K562 (cell line): ENCODE measurements around the gene PMEPA1. TPM values are rescaled to one million over a fixed set of nuclear protein-coding genes. Genes with fewer than 3 reads are reported as not detected.

ENCODE experiments used
- ATAC-seq: fragments of 200-7000 bp; cut with Tn5 transposase; 3 replicates; pipeline ENCODE4 v1.9.1; 2020; ENCODE audit warnings: moderate library complexity
- BruUV-seq: library from RNA; stranded (reverse); fragments of 400-500 nt; replicated peaks from 2 replicates; lab custom pipeline; 2021; lab: Mats Ljungman, UMichigan
- CTCF ChIA-PET: fragments of 300-600 bp; formaldehyde crosslinking; extraction: SDS; loops from one replicate; lab custom pipeline; 2021; ENCODE audit warnings: low intra/inter-chr PET ratio; lab: Yijun Ruan, JAX
- POLR2A ChIA-PET: fragments of 300-600, 350-650 bp; sonication (Branson Sonifier 250); formaldehyde crosslinking; extraction: SDS; loops from one replicate; lab custom pipeline; 2021; ENCODE audit warnings: antibody characterized with exemption, inconsistent platforms; lab: Yijun Ruan, JAX
- DNase-seq, 4 experiments: peaks; one replicate each; pipeline versions ENCODE4 v3.0.0 to v3.0.0-alpha.2; 2011 to 2018; ENCODE audit warnings: low spot score in 3 of 4, mixed read lengths in 3 of 4; ENCODE audit errors: extremely low read depth in 1 of 4
- FAIRE-seq: peaks from 2 replicates; lab custom pipeline; 2011; peaks lifted over from hg19 to GRCh38; lab: Jason Lieb, UNC
- H2AFZ ChIP-seq: 2 replicates; pipeline ENCODE4 v1.6.0; 2011; ENCODE audit warnings: low read depth, low read length, control low read depth, inconsistent platforms
- H3K27ac ChIP-seq: fragments of 200-600 bp; 3 replicates; pipeline ENCODE4 v1.8.0; 2011; ENCODE audit warnings: low read depth, mild to moderate bottlenecking, control low read depth, inconsistent platforms, low read length, moderate library complexity, mixed read lengths; ENCODE audit errors: extremely low read depth
- H3K27me3 ChIP-seq, 2 experiments: fragments of 300-600 bp in 1 of 2; 2 replicates in 1 of 2; 3 replicates in 1 of 2; pipeline versions ENCODE4 v1.6.0 to v1.8.0; 2011; ENCODE audit warnings: inconsistent platforms in 2 of 2, low read length in 2 of 2, mild to moderate bottlenecking in 1 of 2, mixed read lengths in 1 of 2, moderate library complexity in 1 of 2; ENCODE audit not compliant: control insufficient read depth in 2 of 2, insufficient read depth in 2 of 2
- H3K36me3 ChIP-seq: fragments of 300-600 bp; 3 replicates; pipeline ENCODE4 v1.8.0; 2011; ENCODE audit warnings: mild to moderate bottlenecking, low read length, inconsistent platforms; ENCODE audit not compliant: control insufficient read depth, insufficient read depth
- H3K4me1 ChIP-seq, 2 experiments: fragments of 200-600 bp in 1 of 2; replicated peaks in 1 of 2; 2 replicates in 1 of 2; 3 replicates in 1 of 2; pipeline versions ENCODE4 v1.5.1 to v1.8.0; 2011; ENCODE audit warnings: inconsistent platforms in 2 of 2, low read length in 2 of 2, mild to moderate bottlenecking in 1 of 2, mixed read lengths in 1 of 2, moderate library complexity in 1 of 2; ENCODE audit not compliant: control insufficient read depth in 2 of 2, insufficient read depth in 2 of 2
- H3K4me2 ChIP-seq: 2 replicates; pipeline ENCODE4 v1.6.1; 2011; ENCODE audit warnings: low read length, control low read depth, inconsistent platforms, mixed read lengths; ENCODE audit not compliant: insufficient read depth
- H3K4me3 ChIP-seq: fragments of 200-600 bp; sonication (generic), shearing (Covaris generic); 2 replicates; pipeline ENCODE4 v1.5.1; 2016; ENCODE audit warnings: control low read depth, inconsistent platforms
- H3K79me2 ChIP-seq: fragments of 200-600 bp; 3 replicates; pipeline ENCODE4 v1.8.0; 2011; ENCODE audit warnings: low read length, inconsistent platforms; ENCODE audit not compliant: control insufficient read depth, insufficient read depth
- H3K9ac ChIP-seq, 2 experiments: 2 replicates each; pipeline versions ENCODE4 v1.6.0 to v1.6.1; 2011; ENCODE audit warnings: low read depth in 2 of 2, low read length in 2 of 2, control low read depth in 1 of 2, inconsistent platforms in 1 of 2, mild to moderate bottlenecking in 1 of 2, mixed read lengths in 1 of 2; ENCODE audit not compliant: insufficient read depth in 1 of 2
- H3K9me1 ChIP-seq: one replicate; pipeline ENCODE4 v1.6.0; 2011; ENCODE audit warnings: inconsistent platforms, mild to moderate bottlenecking, low read length, moderate library complexity; ENCODE audit not compliant: control insufficient read depth, insufficient read depth
- H3K9me3 ChIP-seq: replicated peaks from 2 replicates; pipeline ENCODE4 v1.5.1; 2011; ENCODE audit warnings: low read depth, low read length, inconsistent platforms; ENCODE audit not compliant: control insufficient read depth, insufficient read depth
- H4K20me1 ChIP-seq: replicated peaks from 2 replicates; pipeline ENCODE4 v1.6.1; 2011; ENCODE audit warnings: low read length, inconsistent platforms, mixed read lengths; ENCODE audit not compliant: control insufficient read depth, insufficient read depth
- CBX3 ChIP-seq, 2 experiments: IDR thresholded peaks; 1 replicate in 1 of 2; 2 replicates in 1 of 2; pipeline ENCODE4 v1.6.1; 2012; ENCODE audit warnings: inconsistent platforms in 2 of 2, low read length in 2 of 2, borderline replicate concordance in 1 of 2, control low read depth in 1 of 2
- CEBPB ChIP-seq: fragments of 450-650 bp; IDR thresholded peaks from 2 replicates; pipeline ENCODE4 v1.6.1; 2016; ENCODE audit warnings: missing genetic modification characterization, missing compliant biosample characterization
- FOXJ3 ChIP-seq: sonication (generic); formaldehyde crosslinking; IDR thresholded peaks from 2 replicates; pipeline ENCODE4 v1.4.0; 2020; ENCODE audit warnings: mild to moderate bottlenecking, missing genetic modification reagents
- HMGN3 ChIP-seq: IDR thresholded peaks from 2 replicates; pipeline ENCODE4 v1.6.1; 2011; ENCODE audit warnings: borderline replicate concordance, low read depth, mild to moderate bottlenecking, mixed read lengths, low read length; ENCODE audit not compliant: insufficient read length; ENCODE audit errors: extremely low read depth
- ILF3 ChIP-seq: fragments of 450-650 bp; IDR thresholded peaks from 2 replicates; pipeline ENCODE4 v1.6.1; 2018; ENCODE audit warnings: antibody characterized with exemption, mild to moderate bottlenecking, moderate library complexity, borderline replicate concordance
- MBD1 ChIP-seq: fragments of 250-450 bp; sonication (Bioruptor Pico); IDR thresholded peaks from 2 replicates; pipeline ENCODE4 v1.8.0; 2022; ENCODE audit warnings: inconsistent platforms
- NR3C1 ChIP-seq: sonication (generic); formaldehyde crosslinking; IDR thresholded peaks from 2 replicates; pipeline ENCODE4 v1.8.1; 2022; ENCODE audit warnings: missing genetic modification reagents
- STAT5A ChIP-seq: IDR thresholded peaks from 2 replicates; pipeline ENCODE4 v1.6.1; 2012; ENCODE audit warnings: low read length, inconsistent platforms, borderline replicate concordance
- ZBTB1 ChIP-seq: sonication (generic); formaldehyde crosslinking; IDR thresholded peaks from 2 replicates; pipeline ENCODE4 v1.8.1; 2023; ENCODE audit warnings: missing genetic modification reagents, low read depth, mild to moderate bottlenecking, borderline replicate concordance
- ZFP1 ChIP-seq: fragments of 450-650 bp; formaldehyde crosslinking; IDR thresholded peaks from 2 replicates; pipeline ENCODE4 v1.4.0; 2020; ENCODE audit warnings: mild to moderate bottlenecking, mixed read lengths
- ZNF133 ChIP-seq: fragments of 250-450 bp; sonication (Bioruptor Pico); IDR thresholded peaks from 2 replicates; pipeline ENCODE4 v1.4.0; 2020; ENCODE audit warnings: mild to moderate bottlenecking
- WGBS: fragments of 100-300 bp; shearing (Covaris generic); methylation state at CpG from one replicate; pipeline ENCODE4 v1.1.6; 2016; ENCODE audit warnings: low coverage, mixed read lengths; ENCODE audit not compliant: insufficient coverage; ENCODE audit errors: missing lambda C conversion rate; 5-methylcytosine and 5-hydroxymethylcytosine counted together
- in situ Hi-C: fragments of 300-500 bp; cut with MboI; formaldehyde crosslinking; loops from 4 replicates; pipeline ENCODE4 v1.15.0; 2018; ENCODE audit warnings: inconsistent platforms, mixed read lengths
- intact Hi-C: fragments of 100-400 bp; cut with micrococcal nuclease; formaldehyde crosslinking; loops from 2 replicates; pipeline ENCODE4 v1.14.2; 2022
- polyA plus RNA-seq, 8 experiments: library from polyadenylated mRNA; depleted of rRNA in 4 of 8; stranded (reverse) in 5 of 8; unstranded in 3 of 8; fragments of >200 nt; fragmentation: Nextera tagmentation in 2 of 8; fragmentation: Illumina TruSeq in 1 of 8; extraction: Ambion mirVana in 2 of 8; extraction: Trizol in 1 of 8; gene quantifications; 2 replicates each; pipeline versions ENCODE4 v1.2.1 to v1.2.3, GENCODE V29; 2011 to 2014; ENCODE audit warnings: inconsistent platforms in 1 of 8, missing spikeins in 1 of 8
- total RNA-seq, 7 experiments: library from RNA; depleted of rRNA in 6 of 7; stranded (reverse); fragments of >200 nt in 6 of 7; fragmentation: Illumina TruSeq in 2 of 7; extraction: Trizol in 2 of 7; gene quantifications; 2 replicates each; pipeline versions ENCODE4 v1.2.1 to v1.2.3, GENCODE V29; 2011 to 2021; ENCODE audit warnings: low replicate concordance in 1 of 7

Gene PMEPA1
- total and polyA plus RNA-seq, 9 of the 15 experiments (the other 6 are each of a cell fraction or from before 2014, with no cell fraction given) = 0.16 TPM; not detected in 8

DNA sequence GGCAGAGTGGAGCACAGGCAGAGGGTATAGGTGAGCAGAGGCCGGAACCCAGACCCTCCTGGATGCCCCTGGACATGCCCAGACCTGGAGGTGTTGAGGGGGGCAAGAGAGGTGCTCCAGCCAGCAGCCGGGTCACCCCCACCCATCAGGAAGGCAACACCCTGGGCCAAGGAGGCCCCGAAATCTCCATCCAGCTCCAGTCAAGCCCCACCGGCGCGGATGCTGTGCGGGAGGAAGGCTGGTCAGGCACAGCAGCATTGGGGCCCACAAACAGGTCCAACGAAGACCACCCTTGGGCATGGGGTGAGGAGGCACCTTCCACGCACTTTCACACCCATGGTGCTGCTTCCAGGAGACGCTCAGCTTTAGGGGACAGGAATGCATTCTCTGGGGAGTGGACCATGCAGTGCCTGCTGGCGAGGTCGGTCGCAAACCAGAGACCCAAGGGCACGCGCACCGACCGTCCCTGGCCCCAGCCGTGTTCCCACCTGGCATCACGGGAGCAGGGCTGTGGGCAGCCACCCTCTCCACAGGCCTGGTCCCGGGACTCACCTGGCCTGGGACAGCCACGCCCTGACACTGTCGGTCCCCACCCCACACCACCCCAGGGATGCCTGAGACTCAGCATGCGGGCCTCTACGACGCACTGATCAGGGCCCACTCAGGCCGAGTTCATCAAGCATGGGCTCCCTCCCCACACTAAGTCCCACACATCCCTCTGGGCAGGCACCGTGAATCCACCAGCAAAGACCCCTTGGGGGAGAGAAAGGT lies 45.9 kb downstream of the PMEPA1 start:
- TF ChIP-seq NR3C1 (CRISPR knock-in tag) (no peak), ZFP1 (CRISPR knock-in tag) (no peak), HMGN3 (no peak), STAT5A (no peak)
- TF ChIP-seq, all 486 proteins: peak for 0

DNA sequence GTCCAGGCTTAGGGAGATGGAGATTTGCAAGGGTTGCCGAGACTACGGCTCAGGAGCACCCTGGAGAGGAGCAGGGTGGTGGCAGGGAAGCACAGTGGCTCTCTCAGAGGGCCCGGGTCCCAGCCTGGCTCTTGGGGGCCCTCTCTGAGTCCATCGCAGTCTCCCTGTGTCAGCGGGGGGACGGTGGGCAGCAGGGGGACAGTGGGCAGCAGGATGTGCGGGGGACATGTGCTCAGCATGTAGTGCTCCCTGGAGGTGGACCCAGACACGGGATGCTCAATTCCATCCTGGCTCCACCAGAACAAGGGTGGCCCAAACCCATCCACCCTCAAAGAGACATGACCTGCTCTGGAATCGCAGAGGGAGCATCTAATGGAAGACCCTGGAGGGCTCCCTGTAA lies 46.6 kb downstream of the PMEPA1 start:
- no peak for FAIRE-seq
- DNase-seq = no peak

More for the DNA sequence above, 45.9 kb downstream of the PMEPA1 start:
- Histone ChIP-seq H3K27ac (no peak overlapping the region), H3K4me1 (peaks cover 0 to 1% of the 10 kb centered on the region in 2 experiments; a peak in 1 of 5 replicates), H3K9me3 (no peaks in the 10 kb centered on the region), H3K9me1 (no peaks in the 10 kb centered on the region), H3K36me3 (no peaks in the 10 kb centered on the region), H4K20me1 (peaks cover 5% of the 10 kb centered on the region; the same call in 1 of the 2 replicates), H3K79me2 (no peaks in the 10 kb centered on the region), H3K4me2 (no peak overlapping the region), H3K9ac (no peak overlapping the region), H3K4me3 (no peak overlapping the region), H2AFZ (no peak overlapping the region), H3K27me3 (peaks cover 23 to 96% of the 10 kb centered on the region in 2 experiments; a peak in 4 of 5 replicates)
- BruUV-seq = no TSS peak
- intact Hi-C loops (no loop called here), in situ Hi-C loops (no loop called here)
- ChIA-PET CTCF (no interaction called here), POLR2A (no interaction called here)
- DNase-seq (no peak), ATAC-seq (no peak), FAIRE-seq (no peak)
- WGBS = 10% methylated on average over 22 of the region's 27 CpGs

More for the DNA sequence above, 46.6 kb downstream of the PMEPA1 start:
- Histone ChIP-seq H3K4me2 (no peak overlapping the region), H4K20me1 (peaks cover 5% of the 10 kb centered on the region; the same call in 1 of the 2 replicates), H3K9me1 (no peaks in the 10 kb centered on the region), H3K27ac (no peak overlapping the region), H3K4me3 (no peak overlapping the region), H2AFZ (no peak overlapping the region), H3K27me3 (peaks cover 26 to 97% of the 10 kb centered on the region in 2 experiments; a peak in 4 of 5 replicates), H3K9ac (no peak overlapping the region), H3K79me2 (no peaks in the 10 kb centered on the region), H3K36me3 (no peaks in the 10 kb centered on the region), H3K9me3 (no peaks in the 10 kb centered on the region), H3K4me1 (peaks cover 0 to 2% of the 10 kb centered on the region in 2 experiments; a peak in 1 of 5 replicates)
- no peak for ATAC-seq
- CTCF ChIA-PET = no interaction called here
- POLR2A ChIA-PET = no interaction called here
- TF ChIP-seq CEBPB (tag) (no peak), ZBTB1 (CRISPR knock-in tag) (no peak), CBX3 (IDR thresholded peaks at IDR 0.05; ENCODE audit: borderline replicate concordance in 1 of 2, low read length in 2 of 2) (no peak), FOXJ3 (CRISPR knock-in tag) (no peak), ILF3 (no peak), MBD1 (CRISPR knock-in tag) (no peak), ZNF133 (CRISPR knock-in tag) (no peak)
- no TSS peak for BruUV-seq
- in situ Hi-C loops (no loop called here), intact Hi-C loops (no loop called here)
- WGBS = 0% methylated on average over 7 of the region's 9 CpGs
